Esophagus muscularis mucosa (tissue), 4 donors: Measurements from ENCODE around the gene HOXA4. TPM values are rescaled to one million over a fixed set of nuclear protein-coding genes. Genes with fewer than 3 reads are reported as not detected.

Experiments
- DNase-seq: peaks from one replicate; pipeline ENCODE4 v3.0.0-alpha.2; 2017; ENCODE audit errors: extremely low spot score
- H3K27ac ChIP-seq, 4 donors: fragments of 200-600 bp; sonication (generic); replicated peaks in 1 of 4; 1 replicate in 3 of 4; 2 replicates in 1 of 4; pipeline ENCODE4 v1.5.1; 2016 to 2019; ENCODE audit warnings: mild to moderate bottlenecking in 1 of 4
- H3K27me3 ChIP-seq, 4 donors: fragments of 200-600 bp; sonication (generic); one replicate each; pipeline versions ENCODE4 v1.5.1 to v1.6.0; 2016 to 2019
- H3K36me3 ChIP-seq, 4 donors: fragments of 200-600 bp; sonication (generic); one replicate each; pipeline ENCODE4 v1.5.1; 2016 to 2019
- H3K4me1 ChIP-seq, 4 donors: fragments of 200-600 bp; sonication (generic); one replicate each; pipeline ENCODE4 v1.5.1; 2016 to 2019
- H3K4me3 ChIP-seq, 4 donors: fragments of 200-600 bp; sonication (generic); 1 replicate in 2 of 4; 2 replicates in 2 of 4; pipeline ENCODE4 v1.5.1; 2016 to 2019; ENCODE audit warnings: mild to moderate bottlenecking in 4 of 4, moderate library complexity in 1 of 4
- H3K9me3 ChIP-seq, 4 donors: fragments of 200-600 bp; sonication (generic); 1 replicate in 3 of 4; 2 replicates in 1 of 4; pipeline ENCODE4 v1.5.1; 2016 to 2019
- CTCF ChIP-seq, 3 experiments: fragments of 200-600 bp in 2 of 3; fragments of 450-650 bp in 1 of 3; sonication (generic) in 2 of 3; IDR thresholded peaks; one replicate each; pipeline ENCODE4 v1.5.1; 2017 to 2019; ENCODE audit warnings: antibody characterized with exemption in 3 of 3, mild to moderate bottlenecking in 2 of 3, moderate library complexity in 1 of 3
- EP300 ChIP-seq: sonication (generic); formaldehyde crosslinking; IDR thresholded peaks from one replicate; pipeline ENCODE4 v1.6.1; 2017; ENCODE audit warnings: antibody characterized with exemption
- POLR2A ChIP-seq: fragments of 450-650 bp; IDR thresholded peaks from one replicate; pipeline ENCODE4 v1.6.1; 2017; ENCODE audit warnings: antibody characterized with exemption, moderate library complexity, mild to moderate bottlenecking, low read depth
- POLR2AphosphoS5 ChIP-seq, 2 donors: sonication (generic); formaldehyde crosslinking; IDR thresholded peaks; one replicate each; pipeline ENCODE4 v1.6.1; 2017; ENCODE audit warnings: antibody characterized with exemption in 2 of 2
- WGBS: methylation state at CpG from one replicate; pipeline ENCODE4 v1.1.5; 2018; 5-methylcytosine and 5-hydroxymethylcytosine counted together
- intact Hi-C: fragments of 100-400 bp; cut with DNase I; formaldehyde crosslinking; loops from one replicate; pipeline ENCODE4 v1.15.1; 2023
- total RNA-seq, 4 donors: library from RNA; depleted of rRNA; stranded (reverse); fragments of >200 nt; gene quantifications; one replicate each; pipeline versions ENCODE4 v1.1.0 to v1.2.1, GENCODE V29; 2016

The HOXA4 gene
- total RNA-seq, 4 donors from 2014 or later, result 12.5 to 26.8 (median 18.1) TPM

- Histone ChIP-seq H3K4me1 (peaks cover 24 to 44% (median 31%) of the 10 kb centered on the region in 4 donors), H3K27ac (no peak overlapping the region), H3K36me3 (no peaks in the 10 kb centered on the region), H3K27me3 (peaks cover 31 to 100% (median 92%) of the 10 kb centered on the region in 4 donors), H3K9me3 (no peaks in the 10 kb centered on the region), H3K4me3 (no peak overlapping the region)
- WGBS, result 96% methylated on average over 5 of the region's 5 CpGs
- TF ChIP-seq CTCF (IDR thresholded peaks at IDR 0.05) (no peak), POLR2A (no peak), POLR2AphosphoS5 (IDR thresholded peaks at IDR 0.05) (no peak), EP300 (no peak)
- intact Hi-C loops, result no loop called here
- no peak for DNase-seq
These were observed 47.3 kb upstream of the HOXA4 start for GRCh38 chr7:27177795-27178320.

GRCh38 chr7:27176962-27177794, 46.6 kb upstream of the HOXA4 start:
- WGBS, result 83% methylated on average over 16 of the region's 22 CpGs
- no peak overlapping the region for H3K27ac ChIP-seq

GRCh38 chr7:27176524-27176845, 45.9 kb upstream of the HOXA4 start:
- Histone ChIP-seq H3K4me1 (peaks cover 27 to 51% (median 43%) of the 10 kb centered on the region in 4 donors), H3K9me3 (no peaks in the 10 kb centered on the region), H3K36me3 (no peaks in the 10 kb centered on the region), H3K27me3 (peaks cover 31 to 100% (median 93%) of the 10 kb centered on the region in 4 donors), H3K27ac (no peak overlapping the region), H3K4me3 (no peak overlapping the region)
- DNase-seq, result no peak
- intact Hi-C loops, result no loop called here
- 93% methylated on average over 2 of the region's 3 CpGs for WGBS
- no peak for TF ChIP-seq CTCF (IDR thresholded peaks at IDR 0.05)
- TF ChIP-seq POLR2A, result no peak
- TF ChIP-seq EP300, result no peak
- no peak for TF ChIP-seq POLR2AphosphoS5 (IDR thresholded peaks at IDR 0.05)

More at GRCh38 chr7:27176962-27177794, 46.6 kb upstream of the HOXA4 start:
- no peak for DNase-seq
- TF ChIP-seq POLR2AphosphoS5 (IDR thresholded peaks at IDR 0.05), result no peak
- no peak for TF ChIP-seq POLR2A
- no peak for TF ChIP-seq CTCF (IDR thresholded peaks at IDR 0.05)
- no peak for TF ChIP-seq EP300
- intact Hi-C loops, result no loop called here
- Histone ChIP-seq H3K9me3 (no peaks in the 10 kb centered on the region), H3K4me3 (no peak overlapping the region), H3K4me1 (peaks cover 27 to 44% (median 37%) of the 10 kb centered on the region in 4 donors), H3K36me3 (no peaks in the 10 kb centered on the region), H3K27me3 (peaks cover 31 to 100% (median 92%) of the 10 kb centered on the region in 4 donors)

GRCh38 chr7:27175626-27176523, 45.3 kb upstream of the HOXA4 start:
- H3K9me3 ChIP-seq, result no peaks in the 10 kb centered on the region
- H3K36me3 ChIP-seq, result no peaks in the 10 kb centered on the region
- intact Hi-C loops, result no loop called here
- no peak for TF ChIP-seq POLR2AphosphoS5 (IDR thresholded peaks at IDR 0.05)
- H3K4me3 ChIP-seq, result no peak overlapping the region
- peaks cover 31 to 100% (median 95%) of the 10 kb centered on the region in 4 donors for H3K27me3 ChIP-seq
- H3K4me1 ChIP-seq, result peaks cover 27 to 53% (median 43%) of the 10 kb centered on the region in 4 donors
- WGBS, result 60% methylated on average over 26 of the region's 40 CpGs
- no peak for DNase-seq
- H3K27ac ChIP-seq, result no peak overlapping the region
